Panc1 (cell line): ENCODE measurements around the gene CLDN16.

Experiments used
- TCF7L2 ChIP-seq: IDR thresholded peaks from 2 replicates; pipeline ENCODE4 v1.6.1; 2011; ENCODE audit warnings: mild to moderate bottlenecking, low read depth, low read length, inconsistent platforms
- TF ChIP-seq, protein P1 (sequence below): fragments of 450-650 bp; IDR thresholded peaks from 2 replicates; pipeline ENCODE4 v1.5.1; 2017; ENCODE audit warnings: mild to moderate bottlenecking

- TF ChIP-seq, protein P1, sequence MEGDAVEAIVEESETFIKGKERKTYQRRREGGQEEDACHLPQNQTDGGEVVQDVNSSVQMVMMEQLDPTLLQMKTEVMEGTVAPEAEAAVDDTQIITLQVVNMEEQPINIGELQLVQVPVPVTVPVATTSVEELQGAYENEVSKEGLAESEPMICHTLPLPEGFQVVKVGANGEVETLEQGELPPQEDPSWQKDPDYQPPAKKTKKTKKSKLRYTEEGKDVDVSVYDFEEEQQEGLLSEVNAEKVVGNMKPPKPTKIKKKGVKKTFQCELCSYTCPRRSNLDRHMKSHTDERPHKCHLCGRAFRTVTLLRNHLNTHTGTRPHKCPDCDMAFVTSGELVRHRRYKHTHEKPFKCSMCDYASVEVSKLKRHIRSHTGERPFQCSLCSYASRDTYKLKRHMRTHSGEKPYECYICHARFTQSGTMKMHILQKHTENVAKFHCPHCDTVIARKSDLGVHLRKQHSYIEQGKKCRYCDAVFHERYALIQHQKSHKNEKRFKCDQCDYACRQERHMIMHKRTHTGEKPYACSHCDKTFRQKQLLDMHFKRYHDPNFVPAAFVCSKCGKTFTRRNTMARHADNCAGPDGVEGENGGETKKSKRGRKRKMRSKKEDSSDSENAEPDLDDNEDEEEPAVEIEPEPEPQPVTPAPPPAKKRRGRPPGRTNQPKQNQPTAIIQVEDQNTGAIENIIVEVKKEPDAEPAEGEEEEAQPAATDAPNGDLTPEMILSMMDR: no peak
- TF ChIP-seq TCF7L2: no peak
These were observed 26.2 kb upstream of the CLDN16 start for GRCh38 chr3:190361791-190362190.
